ACC112 (cell line): ENCODE results near the gene EDC3.

Experiments used
- H2AFZ ChIP-seq: fragments of 200-600 bp; sonication (generic); one replicate; pipeline ENCODE4 v1.6.0; 2017; ENCODE audit warnings: antibody characterized with exemption, low read length; ENCODE audit not compliant: unreplicated experiment
- H3K27ac ChIP-seq: fragments of 200-600 bp; sonication (generic); 2 replicates; pipeline ENCODE4 v1.5.1; 2014; ENCODE audit warnings: low read depth, mild to moderate bottlenecking, antibody characterized with exemption, low read length, moderate library complexity
- H3K27me3 ChIP-seq: fragments of 200-600 bp; sonication (generic); 2 replicates; pipeline ENCODE4 v1.6.1; 2014; ENCODE audit warnings: mild to moderate bottlenecking, antibody characterized with exemption, low read length, moderate library complexity, mixed read lengths; ENCODE audit not compliant: insufficient read depth
- H3K36me3 ChIP-seq: fragments of 200-600 bp; sonication (generic); 2 replicates; pipeline ENCODE4 v1.6.1; 2016; ENCODE audit warnings: mild to moderate bottlenecking, antibody characterized with exemption, low read length, moderate library complexity, mixed read lengths; ENCODE audit not compliant: insufficient read depth
- H3K4me1 ChIP-seq: fragments of 200-600 bp; sonication (generic); one replicate; pipeline ENCODE4 v1.6.1; 2016; ENCODE audit warnings: low read length, mixed read lengths; ENCODE audit not compliant: insufficient read depth, unreplicated experiment, control insufficient read depth
- H3K4me3 ChIP-seq: fragments of 200-600 bp; sonication (generic); 2 replicates; pipeline ENCODE4 v1.5.1; 2014; ENCODE audit warnings: mild to moderate bottlenecking, low read depth, low read length
- H3K79me2 ChIP-seq: fragments of 200-600 bp; sonication (generic); one replicate; pipeline ENCODE4 v1.6.0; 2016; ENCODE audit warnings: low read length; ENCODE audit not compliant: control insufficient read depth, unreplicated experiment, insufficient read depth

EDC3 gene

DNA sequence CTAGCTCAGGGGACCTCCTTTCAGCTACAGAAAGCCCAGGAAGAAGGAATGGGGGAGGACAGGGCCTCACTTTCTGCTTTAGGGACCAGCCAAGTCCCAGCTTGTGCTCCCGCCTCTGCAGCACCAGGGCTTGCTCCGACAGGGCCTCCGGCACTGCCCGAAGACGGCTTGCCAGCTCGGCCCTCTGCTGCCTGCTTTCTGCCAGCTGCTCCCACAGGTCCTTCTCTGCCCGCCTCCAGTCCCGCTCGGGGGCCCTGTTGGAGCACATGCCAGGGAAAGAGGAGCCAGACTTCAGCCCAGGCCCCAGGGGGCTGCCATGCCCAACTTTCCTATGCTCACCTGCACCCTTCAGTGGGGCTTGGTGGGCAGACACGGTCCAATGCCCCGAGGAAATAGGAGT is 84.5 kb downstream of the EDC3 start:
- Histone ChIP-seq H3K4me1 (peaks cover 4% of the 10 kb centered on the region), H3K27ac (no peak overlapping the region)

DNA sequence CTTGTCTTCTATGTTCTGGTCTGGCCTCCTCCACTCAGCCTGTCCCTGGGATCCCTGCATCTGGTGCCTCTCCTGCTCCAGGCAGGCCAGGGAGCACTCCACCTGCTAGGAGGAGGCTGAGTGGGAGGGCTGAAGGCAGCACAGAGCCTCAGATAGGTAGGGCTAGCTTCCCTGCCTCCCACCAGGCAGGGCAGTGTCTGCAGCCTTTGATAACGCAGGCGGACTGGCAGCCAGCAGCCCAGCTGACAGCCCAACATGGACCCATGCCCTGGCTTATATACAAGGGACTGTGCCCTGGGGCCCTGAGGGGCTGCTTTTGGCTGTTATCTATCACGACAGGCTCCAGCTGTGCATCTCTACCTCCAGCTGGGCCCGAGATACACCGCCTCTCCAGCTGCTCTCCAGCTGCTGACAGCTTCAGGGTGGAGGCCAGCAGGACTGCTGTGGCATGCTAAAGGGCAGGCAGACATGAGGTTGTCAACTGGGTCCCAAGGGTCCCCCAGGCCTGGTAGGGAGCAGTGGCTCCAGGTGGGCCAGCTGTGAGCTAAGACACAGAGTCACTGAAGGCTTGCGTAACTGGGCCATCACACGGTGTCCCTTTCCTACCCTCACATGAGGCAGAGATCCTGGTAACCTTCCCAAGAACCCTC is 85.4 kb downstream of the EDC3 start:
- Histone ChIP-seq H2AFZ (no peak overlapping the region), H3K36me3 (no peaks in the 10 kb centered on the region), H3K79me2 (no peaks in the 10 kb centered on the region), H3K4me3 (no peak overlapping the region), H3K27ac (no peak overlapping the region), H3K4me1 (peaks cover 4% of the 10 kb centered on the region), H3K27me3 (no peaks in the 10 kb centered on the region)

More for the DNA sequence above, 84.5 kb downstream of the EDC3 start:
- no peak overlapping the region for H3K4me3 ChIP-seq
- peaks cover 7% of the 10 kb centered on the region for H3K79me2 ChIP-seq
- no peaks in the 10 kb centered on the region for H3K36me3 ChIP-seq
- H3K27me3 ChIP-seq, result no peaks in the 10 kb centered on the region
- H2AFZ ChIP-seq, result no peak overlapping the region

DNA sequence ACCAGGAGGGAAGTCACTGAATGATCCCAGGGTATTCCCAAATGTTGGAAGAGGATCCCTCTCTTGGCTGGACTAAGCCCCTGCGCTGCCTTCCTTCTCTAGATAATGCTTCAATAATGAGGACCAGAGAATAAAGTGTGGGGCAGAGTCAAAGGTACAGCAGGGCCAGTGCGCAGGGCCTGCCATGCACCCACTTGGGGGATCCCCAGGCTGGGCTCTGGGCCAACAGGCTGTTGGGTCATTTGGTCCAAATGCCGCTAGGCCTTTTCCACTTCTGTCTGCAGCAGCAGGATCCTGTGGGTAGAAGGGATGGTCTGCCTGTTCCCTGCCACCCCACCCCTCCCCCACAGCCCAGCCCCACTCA is 85.9 kb downstream of the EDC3 start:
- Histone ChIP-seq H3K27ac (no peak overlapping the region), H3K79me2 (no peaks in the 10 kb centered on the region), H3K36me3 (no peaks in the 10 kb centered on the region), H3K4me3 (no peak overlapping the region), H3K4me1 (peaks cover 4% of the 10 kb centered on the region), H3K27me3 (no peaks in the 10 kb centered on the region), H2AFZ (no peak overlapping the region)

DNA sequence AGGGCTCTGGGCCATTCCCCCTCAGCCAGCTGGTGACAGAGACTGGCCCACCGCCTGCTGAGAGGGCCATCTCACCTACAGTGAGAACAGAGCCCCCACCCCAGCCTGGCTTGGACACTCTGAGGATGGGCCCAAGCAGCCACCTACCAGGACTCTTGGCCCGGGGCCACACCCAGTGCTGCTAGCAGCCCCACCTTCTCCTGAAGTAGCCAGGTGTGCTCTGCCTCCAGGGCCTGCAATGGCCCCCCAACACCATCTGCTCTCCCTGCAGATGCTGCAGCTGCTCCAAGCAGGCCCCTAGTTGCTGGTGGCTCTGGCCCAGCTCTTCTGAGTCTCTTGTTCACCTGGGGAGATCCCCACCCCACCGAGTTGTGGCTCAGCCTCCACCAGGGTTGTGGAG is 87.0 kb downstream of the EDC3 start:
- Histone ChIP-seq H3K79me2 (no peaks in the 10 kb centered on the region), H3K4me1 (no peaks in the 10 kb centered on the region), H3K36me3 (no peaks in the 10 kb centered on the region), H3K27ac (no peak overlapping the region), H3K4me3 (no peak overlapping the region), H3K27me3 (no peaks in the 10 kb centered on the region), H2AFZ (no peak overlapping the region)

DNA sequence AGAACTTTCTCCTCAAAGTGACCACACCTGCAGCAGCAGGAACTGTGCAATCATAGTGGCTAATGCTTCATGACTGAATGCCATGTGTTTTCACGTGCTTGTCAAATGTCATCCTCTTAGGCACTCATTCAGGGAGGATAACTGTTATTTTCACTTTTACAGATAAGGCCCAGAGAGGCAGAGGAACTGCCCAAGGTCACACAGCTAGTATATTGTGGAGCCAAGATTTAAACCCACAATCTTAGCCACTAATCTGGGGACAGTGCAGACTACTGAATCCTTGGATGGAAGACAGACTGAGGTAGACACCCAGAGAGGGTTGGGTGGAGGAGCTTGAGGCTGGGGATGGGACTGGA is 90.1 kb downstream of the EDC3 start:
- no peak overlapping the region for H3K4me3 ChIP-seq
- H3K27me3 ChIP-seq, result no peaks in the 10 kb centered on the region
- H3K4me1 ChIP-seq, result no peaks in the 10 kb centered on the region
- H3K36me3 ChIP-seq, result no peaks in the 10 kb centered on the region
- H2AFZ ChIP-seq, result no peak overlapping the region
- no peaks in the 10 kb centered on the region for H3K79me2 ChIP-seq
- H3K27ac ChIP-seq, result no peak overlapping the region

DNA sequence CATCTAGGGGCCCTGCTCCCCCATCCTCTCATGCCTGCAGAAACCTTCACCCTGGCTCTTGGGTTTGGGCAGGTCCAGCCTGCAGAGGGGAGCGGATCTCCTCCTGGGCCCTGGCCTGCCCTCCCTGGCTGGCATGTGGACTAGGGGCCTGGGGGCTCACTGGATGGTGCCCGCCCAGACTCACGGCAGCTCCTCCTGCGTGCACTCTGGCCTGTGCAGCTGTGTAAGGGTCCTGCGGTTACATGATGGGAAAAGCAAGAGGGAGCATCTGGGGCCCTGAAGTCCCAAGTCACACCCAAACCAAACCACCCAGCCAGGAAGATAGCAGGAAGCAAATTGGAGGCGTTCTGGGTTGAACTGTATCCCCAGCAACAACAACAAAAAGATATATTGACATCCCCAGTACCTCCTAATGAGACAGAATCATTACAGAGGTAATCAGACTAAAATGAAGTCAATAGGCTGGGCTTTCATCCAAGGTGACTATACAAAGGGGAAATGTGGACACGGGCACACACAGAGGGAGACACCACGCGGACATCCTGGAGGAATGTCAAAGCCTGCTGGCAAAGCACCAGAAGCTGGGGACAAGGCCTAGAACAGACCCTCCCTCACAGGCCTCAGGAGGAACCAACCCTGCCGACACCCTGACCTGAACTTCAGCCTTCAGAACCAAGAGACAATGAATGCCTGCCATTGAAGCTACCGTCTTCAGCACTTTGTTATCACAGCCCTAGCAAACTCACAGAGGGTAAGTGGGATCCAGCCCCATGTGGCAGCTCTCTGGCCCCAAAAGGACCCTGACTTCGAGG is 90.6 kb downstream of the EDC3 start:
- Histone ChIP-seq H3K27ac (no peak overlapping the region), H3K27me3 (no peaks in the 10 kb centered on the region), H3K4me1 (no peaks in the 10 kb centered on the region), H3K79me2 (no peaks in the 10 kb centered on the region), H2AFZ (no peak overlapping the region), H3K36me3 (no peaks in the 10 kb centered on the region), H3K4me3 (no peak overlapping the region)

DNA sequence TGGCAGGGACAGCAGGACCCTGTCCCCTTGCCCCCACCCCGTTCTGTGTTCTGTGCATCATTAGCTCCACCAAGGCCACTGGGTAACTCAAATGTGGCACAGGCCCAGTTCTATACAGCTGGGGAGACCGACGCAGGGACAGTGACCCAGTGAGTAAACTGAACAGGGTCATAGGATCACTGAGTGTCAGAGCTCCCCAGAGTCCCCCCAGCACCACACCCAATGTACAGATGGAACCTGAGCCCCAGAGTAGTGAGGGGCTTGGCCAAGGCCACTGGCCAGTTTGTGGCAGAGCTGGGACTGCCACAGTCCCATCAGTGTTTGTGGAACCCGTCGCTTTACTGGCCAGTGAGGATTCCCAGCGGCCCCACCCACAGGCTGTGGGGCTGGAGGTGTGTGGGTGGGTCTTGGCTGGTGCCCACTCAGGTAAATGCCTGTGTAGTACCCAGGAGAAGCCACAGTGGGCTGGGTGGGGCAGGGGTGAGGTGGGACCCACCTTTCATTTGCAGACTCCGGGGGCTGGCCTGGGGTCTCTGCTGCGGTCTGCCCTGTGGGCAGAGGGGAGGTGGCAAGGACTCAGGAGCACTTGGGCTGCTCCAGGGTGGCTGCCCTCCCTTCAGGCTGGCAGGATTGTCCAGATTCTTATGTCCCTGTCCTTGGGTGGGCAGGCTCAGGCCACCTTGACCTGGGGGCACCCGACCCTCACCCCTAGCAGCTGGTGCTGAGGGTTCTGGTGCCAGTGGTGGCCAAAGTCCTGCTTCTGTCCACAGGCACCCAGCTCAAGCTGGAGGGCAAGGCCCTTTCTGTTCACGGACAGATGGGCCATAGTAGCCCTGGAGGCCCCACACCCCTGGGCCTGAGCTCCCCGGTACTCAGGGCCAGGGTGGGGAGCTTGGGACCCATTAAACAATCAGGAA is 91.8 kb downstream of the EDC3 start:
- Histone ChIP-seq H3K4me1 (peaks cover 4% of the 10 kb centered on the region), H3K27ac (no peak overlapping the region), H3K4me3 (no peak overlapping the region), H3K36me3 (no peaks in the 10 kb centered on the region), H3K79me2 (peaks cover 6% of the 10 kb centered on the region), H2AFZ (no peak overlapping the region), H3K27me3 (no peaks in the 10 kb centered on the region)

DNA sequence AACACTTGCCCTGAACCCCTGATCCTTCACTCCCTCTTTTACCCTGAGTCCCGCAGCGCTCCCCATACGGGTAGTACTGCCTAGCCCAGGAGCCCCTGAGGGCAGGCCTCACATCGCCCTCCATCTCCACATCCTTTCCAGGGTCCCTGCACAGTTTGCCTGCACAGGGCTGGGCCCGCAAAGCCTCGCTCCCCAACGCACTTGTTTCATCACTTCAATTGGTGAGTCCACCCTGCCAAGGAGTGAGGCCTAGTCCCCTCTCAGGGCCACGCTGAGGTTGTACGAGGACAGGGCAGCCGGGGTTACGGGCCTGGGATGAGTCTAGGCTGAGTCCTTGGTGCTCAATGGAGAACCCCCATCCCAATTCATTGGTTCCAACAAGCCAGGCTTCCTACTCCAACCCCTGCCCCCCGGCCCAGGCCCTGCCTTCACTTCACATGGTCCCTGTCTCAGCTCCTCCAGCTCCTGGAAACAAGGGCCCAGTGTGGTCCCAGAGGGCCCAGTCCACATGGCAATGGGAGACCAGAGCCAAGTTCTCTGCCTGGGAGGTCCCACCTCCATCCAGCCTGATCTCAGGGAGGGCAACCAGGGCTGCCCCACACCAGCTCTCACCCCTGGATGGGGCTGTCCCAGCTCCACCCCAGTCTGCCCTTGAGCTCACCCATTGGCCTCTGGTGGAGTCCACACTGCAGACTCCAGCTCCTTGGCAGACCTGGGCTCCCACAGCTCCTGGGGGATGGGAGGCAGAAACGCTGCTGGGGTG is 92.6 kb downstream of the EDC3 start:
- Histone ChIP-seq H2AFZ (no peak overlapping the region), H3K27me3 (no peaks in the 10 kb centered on the region), H3K4me3 (no peak overlapping the region), H3K36me3 (no peaks in the 10 kb centered on the region), H3K79me2 (peaks cover 8% of the 10 kb centered on the region), H3K4me1 (peaks cover 5% of the 10 kb centered on the region), H3K27ac (no peak overlapping the region)

DNA sequence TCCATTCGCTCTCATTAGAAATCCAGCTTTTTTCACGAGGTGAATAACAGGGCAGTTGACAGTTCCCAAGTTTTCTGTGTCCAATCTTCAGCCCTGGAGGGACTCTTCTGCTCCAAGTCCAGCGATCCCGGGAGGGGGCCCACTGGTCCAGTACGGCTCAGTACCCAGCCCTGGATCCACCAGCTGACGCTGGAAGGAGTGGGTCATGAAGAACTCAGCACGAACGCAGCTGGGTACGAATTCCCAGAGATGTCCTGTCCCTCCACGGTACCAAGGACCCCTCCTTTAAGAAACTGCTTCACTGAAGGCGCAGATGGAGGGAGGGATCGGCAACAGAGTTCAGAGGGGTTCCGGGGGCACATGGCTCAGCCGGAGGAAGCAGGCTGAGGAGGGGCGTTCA is 96.7 kb downstream of the EDC3 start:
- H3K4me3 ChIP-seq, result peak overlapping the region; percentile 89
- peaks cover 8% of the 10 kb centered on the region for H3K79me2 ChIP-seq
- no peak overlapping the region for H2AFZ ChIP-seq
- H3K27me3 ChIP-seq, result no peaks in the 10 kb centered on the region
- H3K27ac ChIP-seq, result no peak overlapping the region
- no peaks in the 10 kb centered on the region for H3K36me3 ChIP-seq
- H3K4me1 ChIP-seq, result peaks cover 8% of the 10 kb centered on the region

DNA sequence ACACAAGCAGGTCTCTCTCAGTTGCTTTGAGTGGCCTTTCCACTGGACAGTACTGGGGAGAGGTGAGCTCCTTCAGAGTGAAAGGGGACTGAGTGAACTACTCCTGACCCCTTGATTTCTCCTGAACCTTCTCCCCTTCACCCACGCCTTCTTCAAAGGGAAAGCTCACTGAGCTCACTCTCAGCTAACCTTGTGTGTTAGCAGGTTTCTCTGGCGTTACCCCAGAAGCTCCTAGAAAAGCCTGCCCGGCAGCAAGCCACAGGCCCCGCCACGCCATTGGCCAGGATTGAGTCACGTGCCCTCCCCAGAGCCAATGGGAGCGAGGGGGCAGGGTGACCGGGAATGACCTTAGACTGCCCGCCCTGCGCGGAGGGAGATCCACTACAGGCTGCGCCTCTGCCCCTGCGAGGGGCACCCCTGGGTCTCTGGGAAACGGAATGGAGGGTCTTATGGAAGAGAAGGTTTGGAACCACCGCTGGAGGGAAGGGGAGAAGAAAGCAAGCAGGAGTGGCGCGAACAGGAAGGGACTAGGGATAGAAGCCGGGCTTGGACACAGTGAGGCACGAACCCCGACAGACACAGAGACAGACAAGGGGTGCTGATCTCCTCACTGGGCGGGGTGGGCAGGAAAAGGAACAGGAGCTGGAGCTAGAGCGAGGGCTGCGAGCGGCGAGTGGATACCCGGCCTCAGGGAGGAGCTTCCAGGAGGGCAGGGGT is 97.5 kb downstream of the EDC3 start:
- Histone ChIP-seq H2AFZ (peak overlapping the region; percentile 84), H3K36me3 (no peaks in the 10 kb centered on the region), H3K4me1 (peaks cover 8% of the 10 kb centered on the region), H3K27me3 (no peaks in the 10 kb centered on the region), H3K4me3 (peak overlapping the region; percentile 89), H3K79me2 (peaks cover 8% of the 10 kb centered on the region), H3K27ac (peak overlapping the region; percentile 38; the same call in 1 of the 2 replicates)
